ENCODE results near the gene ZEB2. TPM values are rescaled to one million over a fixed set of nuclear protein-coding genes. Genes with fewer than 3 reads are reported as not detected.

The ZEB2 gene
- total and polyA plus RNA-seq, 12 donors: 17.2 to 99.5 (median 83.0) TPM

DNA sequence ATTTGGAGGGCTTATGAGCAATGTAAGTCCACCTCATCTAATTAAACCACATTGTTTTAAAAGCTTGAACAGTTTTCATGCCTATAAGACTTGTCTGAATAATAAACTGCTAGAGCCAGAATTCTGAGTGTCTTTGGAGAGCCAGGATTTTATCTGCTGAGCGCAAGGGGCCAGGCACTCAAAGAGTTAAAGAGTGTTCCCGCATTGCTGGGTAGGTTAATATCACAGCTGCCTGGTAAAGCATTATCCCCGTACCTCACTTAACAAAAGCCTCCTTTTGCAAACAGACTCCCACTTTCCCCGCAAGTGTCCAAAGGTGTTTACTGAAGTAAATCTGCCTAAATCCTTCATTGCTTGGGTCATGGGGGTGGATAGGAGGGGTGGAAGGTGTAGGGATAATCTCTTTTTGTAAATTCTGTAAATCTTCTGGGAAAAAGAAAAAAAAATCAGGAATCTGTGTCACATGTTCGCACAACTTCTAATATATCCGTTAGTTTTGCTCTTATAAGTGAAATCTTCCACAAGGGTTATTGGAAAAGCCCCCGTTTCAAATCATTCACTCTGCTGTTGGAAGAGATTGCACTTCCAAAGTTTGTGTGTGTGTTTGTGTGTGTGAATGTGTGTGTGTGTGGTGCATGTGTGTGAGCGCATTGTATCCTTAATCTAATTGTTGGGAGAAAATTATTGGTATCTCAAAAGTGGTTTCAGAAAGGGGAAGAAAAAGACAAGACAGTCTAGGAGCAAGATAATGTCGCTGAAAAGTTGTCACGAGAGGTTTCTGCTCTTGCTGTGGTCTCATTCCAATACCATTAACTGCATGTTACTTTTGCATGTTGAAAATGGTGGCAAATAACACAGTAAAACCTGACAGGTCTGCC is 10.7 kb downstream of the ZEB2 start:
- no peak for ATAC-seq
- no peak for DNase-seq
- Histone ChIP-seq H3K27ac (peak overlapping the region; percentile 96 to 100 (median 98)), H3K9me3 (no peaks in the 10 kb centered on the region), H3K4me3 (peak overlapping the region in 6 of 10 donors; percentile 20 to 85 (median 80)), H3K36me3 (peaks cover 0 to 46% (median 0%) of the 10 kb centered on the region in 9 donors), H3K4me1 (peaks cover 0 to 100% (median 81%) of the 10 kb centered on the region in 9 donors), H3K27me3 (no peaks in the 10 kb centered on the region)
- WGBS, 2 donors: 32 to 39% methylated on average over 10 of the region's 10 CpGs
- TF ChIP-seq, protein P1, sequence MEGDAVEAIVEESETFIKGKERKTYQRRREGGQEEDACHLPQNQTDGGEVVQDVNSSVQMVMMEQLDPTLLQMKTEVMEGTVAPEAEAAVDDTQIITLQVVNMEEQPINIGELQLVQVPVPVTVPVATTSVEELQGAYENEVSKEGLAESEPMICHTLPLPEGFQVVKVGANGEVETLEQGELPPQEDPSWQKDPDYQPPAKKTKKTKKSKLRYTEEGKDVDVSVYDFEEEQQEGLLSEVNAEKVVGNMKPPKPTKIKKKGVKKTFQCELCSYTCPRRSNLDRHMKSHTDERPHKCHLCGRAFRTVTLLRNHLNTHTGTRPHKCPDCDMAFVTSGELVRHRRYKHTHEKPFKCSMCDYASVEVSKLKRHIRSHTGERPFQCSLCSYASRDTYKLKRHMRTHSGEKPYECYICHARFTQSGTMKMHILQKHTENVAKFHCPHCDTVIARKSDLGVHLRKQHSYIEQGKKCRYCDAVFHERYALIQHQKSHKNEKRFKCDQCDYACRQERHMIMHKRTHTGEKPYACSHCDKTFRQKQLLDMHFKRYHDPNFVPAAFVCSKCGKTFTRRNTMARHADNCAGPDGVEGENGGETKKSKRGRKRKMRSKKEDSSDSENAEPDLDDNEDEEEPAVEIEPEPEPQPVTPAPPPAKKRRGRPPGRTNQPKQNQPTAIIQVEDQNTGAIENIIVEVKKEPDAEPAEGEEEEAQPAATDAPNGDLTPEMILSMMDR (IDR thresholded peaks at IDR 0.05): no peak
- intact Hi-C loops (cut with DNase I): loop anchor here in 3 of 10 donors (5.0 to 10.0 kb wide), 2 partner anchors 52 to 54 kb away; no protein-coding TSS in a partner anchor

DNA sequence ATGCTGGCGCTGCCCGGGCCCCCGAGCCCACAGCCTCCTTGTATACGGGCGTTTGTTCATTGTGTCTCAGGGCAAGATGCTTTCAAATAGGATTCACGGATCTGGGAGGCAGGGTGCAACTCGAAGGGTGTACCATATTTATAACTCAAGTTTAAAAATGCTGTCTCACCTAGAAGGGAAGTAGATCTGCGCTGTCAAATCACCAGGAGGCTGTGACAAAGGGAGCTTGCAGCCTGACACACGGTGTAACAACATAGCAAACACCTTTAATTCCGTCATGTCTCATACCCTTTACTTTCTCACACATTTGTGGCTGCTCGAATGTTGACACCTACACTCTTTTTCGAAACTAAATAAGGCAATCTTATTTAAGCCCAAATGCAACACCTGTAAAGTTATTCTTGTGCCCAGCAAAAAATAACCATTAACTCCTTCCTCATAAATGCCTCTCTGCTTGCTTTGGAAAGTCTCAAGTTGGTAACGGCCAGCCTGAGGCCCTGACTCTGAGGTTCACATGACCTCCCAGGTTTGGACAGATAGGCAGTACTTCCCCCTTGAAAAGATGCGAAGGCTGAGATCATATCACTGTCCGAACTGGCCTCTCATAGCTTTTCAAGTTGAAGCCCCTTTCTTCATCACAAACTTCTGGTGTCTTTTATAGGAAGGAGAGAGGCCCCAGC is 11.6 kb downstream of the ZEB2 start:
- peaks cover under 1 to 100% (median 87%) of the 10 kb centered on the region in 9 donors for H3K4me1 ChIP-seq

DNA sequence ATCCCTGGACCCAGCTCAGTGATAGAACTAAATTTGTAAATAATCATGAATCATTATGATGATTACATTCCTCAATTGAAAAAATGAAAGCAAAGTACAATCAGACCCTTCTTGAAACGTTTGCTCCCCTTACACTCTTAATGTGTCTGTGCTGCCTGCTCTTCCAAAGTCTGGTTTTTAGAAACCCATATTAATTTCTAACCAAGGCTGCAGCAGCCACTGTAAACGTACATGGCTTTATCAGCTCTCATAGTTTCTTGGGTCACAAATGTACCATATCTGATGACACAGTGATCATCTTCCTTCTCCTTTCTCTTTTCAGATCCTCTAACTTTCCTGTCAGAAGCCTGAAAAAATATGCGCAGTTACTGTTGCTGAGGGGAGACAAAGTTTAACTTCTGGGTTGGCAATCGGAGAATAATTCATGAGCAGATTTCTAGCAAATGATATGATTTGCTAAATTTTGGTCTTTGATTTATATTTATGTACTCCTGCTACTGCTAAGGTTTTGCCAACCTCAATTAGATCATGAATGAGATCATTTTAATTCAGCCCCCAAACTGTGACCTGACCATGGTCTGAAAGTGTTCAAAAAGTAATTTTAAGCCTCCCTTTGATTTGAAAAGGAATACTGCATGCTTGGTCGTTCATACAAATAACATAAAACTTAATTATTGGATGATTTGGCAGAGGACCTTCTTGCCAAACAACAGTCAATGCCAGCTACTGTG is 12.3 kb downstream of the ZEB2 start:
- WGBS, 2 donors: 29 to 34% methylated on average over 5 of the region's 5 CpGs
- H3K27ac ChIP-seq: peak overlapping the region; percentile 96 to 100 (median 98)
- H3K4me3 ChIP-seq: peak overlapping the region in 8 of 10 donors; percentile 5 to 85 (median 74)
- H3K27me3 ChIP-seq: no peaks in the 10 kb centered on the region
- DNase-seq: no peak
- ATAC-seq: peak in 1 of 8 donors; percentile 2
- peaks cover 4 to 100% (median 90%) of the 10 kb centered on the region in 9 donors for H3K4me1 ChIP-seq
- no peaks in the 10 kb centered on the region for H3K9me3 ChIP-seq
- intact Hi-C loops (cut with DNase I): loop anchor here in 3 of 10 donors (5.0 to 10.0 kb wide), 2 partner anchors 50 to 53 kb away; no protein-coding TSS in a partner anchor
- H3K36me3 ChIP-seq: peaks cover 0 to 44% (median 0%) of the 10 kb centered on the region in 9 donors
- TF ChIP-seq, protein P1 (IDR thresholded peaks at IDR 0.05): no peak

More for the DNA sequence above, 11.6 kb downstream of the ZEB2 start:
- DNase-seq (no peak), ATAC-seq (peak in 3 of 8 donors; percentile 4 to 10 (median 7))
- intact Hi-C loops (cut with DNase I): loop anchor here in 3 of 10 donors (5.0 to 10.0 kb wide), 2 partner anchors 51 to 54 kb away; no protein-coding TSS in a partner anchor
- Histone ChIP-seq H3K27ac (peak overlapping the region; percentile 96 to 100 (median 98)), H3K9me3 (no peaks in the 10 kb centered on the region), H3K27me3 (no peaks in the 10 kb centered on the region), H3K4me3 (peak overlapping the region in 8 of 10 donors; percentile 5 to 85 (median 74)), H3K36me3 (peaks cover 0 to 45% (median 0%) of the 10 kb centered on the region in 9 donors)
- TF ChIP-seq, protein P1 (IDR thresholded peaks at IDR 0.05): no peak
- WGBS, 2 donors: 31 to 33% methylated on average over 15 of the region's 15 CpGs
